ENCODE measurements around the gene AOPEP.
"Not testable (repeated sequence)": the region's sequence is repeated elsewhere in the genome, so short reads cannot be mapped to it uniquely, and the experiment has no call there.

AOPEP gene

DNA sequence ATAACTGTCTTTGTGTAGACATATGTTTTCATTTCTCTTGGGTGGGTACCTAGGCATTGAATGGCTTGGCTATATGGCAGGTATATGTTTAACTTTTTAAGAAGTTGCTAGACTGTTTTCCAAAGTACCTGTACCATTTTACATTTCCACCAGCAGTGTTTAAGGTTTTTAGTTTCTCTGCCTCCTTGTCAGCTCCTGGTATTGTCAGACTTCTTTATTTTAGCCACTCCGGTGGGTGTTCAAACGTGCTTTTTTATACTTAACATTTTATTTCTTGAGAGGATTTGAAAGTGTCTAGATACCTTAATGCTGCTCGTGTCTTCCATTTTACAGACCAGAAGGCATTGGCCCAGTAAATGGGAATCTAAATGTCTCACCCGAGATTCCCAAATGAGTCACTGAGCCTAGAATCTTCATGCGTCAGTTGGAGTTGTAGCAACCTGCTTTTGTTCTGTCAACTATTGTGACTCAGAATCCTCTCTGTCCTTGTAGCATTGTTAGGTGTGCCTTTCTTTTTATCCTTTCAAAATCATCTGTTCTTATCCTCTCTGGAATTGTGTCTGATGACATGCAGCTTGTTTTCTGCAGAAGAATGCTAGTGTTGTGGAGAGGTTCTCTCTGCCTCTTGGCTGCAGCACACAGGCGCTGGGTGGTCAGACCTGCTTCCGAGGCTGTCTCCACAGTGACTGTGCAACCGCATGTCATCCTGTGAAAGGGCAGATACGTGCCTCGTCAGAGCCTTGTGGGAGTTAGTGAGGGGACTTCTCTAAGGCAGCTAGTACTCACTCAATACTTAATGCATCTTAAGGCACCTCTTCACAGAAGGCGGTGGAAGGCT is 291.8 kb downstream of the AOPEP start:
- no peak for DNase-seq (ENCODE audit: low read depth)

DNA sequence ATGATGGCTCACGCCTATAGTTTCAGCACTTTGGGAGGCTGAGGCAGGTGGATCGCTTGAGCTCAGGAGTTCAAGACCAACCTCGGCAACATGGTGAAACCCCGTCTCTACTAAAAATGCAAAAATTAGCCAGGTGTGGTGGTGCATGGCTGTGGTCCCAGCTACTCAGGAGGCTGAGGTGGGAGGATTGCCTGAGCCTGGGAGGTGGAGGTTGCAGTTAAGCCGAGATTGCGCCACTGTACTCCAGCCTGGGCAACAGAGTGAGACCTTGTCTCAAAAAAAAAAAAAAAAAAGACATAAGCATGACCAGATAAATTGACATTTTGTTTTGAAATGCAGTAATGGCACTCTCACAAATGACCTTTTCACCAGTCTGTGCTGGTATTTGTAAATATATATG is 294.1 kb downstream of the AOPEP start:
- DNase-seq (ENCODE audit: low read depth), result not testable (repeated sequence)

DNA sequence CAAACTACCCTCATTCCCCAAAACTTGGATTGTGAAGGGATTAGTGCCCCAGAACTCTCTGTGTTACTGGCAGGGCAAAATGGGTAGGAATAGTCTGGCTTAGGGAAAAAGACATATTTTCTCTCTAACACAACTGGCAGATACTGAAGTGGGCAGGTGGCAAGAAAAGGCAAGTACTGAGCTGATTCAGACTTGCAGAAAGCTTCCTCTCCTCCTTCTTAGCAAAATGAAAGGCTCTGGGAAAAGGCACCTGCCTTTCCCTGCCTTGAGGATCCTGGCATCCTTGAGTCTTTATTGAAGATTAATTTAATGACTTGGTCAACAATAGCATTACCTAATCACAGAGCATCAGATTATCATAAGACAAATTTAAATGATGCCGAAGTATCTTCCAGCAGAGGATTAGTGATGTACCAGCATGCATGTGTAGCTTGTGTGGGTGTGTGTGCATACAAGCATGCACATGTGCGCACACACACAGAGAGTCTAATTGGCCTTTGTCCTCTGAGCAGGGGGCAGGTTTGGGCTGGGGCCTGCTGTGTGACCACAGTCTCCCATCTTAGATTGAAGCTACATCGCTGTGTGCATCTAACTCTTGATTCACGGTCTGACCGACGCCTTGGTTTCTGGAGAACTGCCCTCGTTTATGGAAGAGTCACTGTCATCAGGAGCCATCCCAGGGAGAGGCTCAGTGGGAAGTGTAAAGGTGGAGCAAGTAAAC is 294.8 kb downstream of the AOPEP start:
- no peak for DNase-seq (ENCODE audit: low read depth)

DNA sequence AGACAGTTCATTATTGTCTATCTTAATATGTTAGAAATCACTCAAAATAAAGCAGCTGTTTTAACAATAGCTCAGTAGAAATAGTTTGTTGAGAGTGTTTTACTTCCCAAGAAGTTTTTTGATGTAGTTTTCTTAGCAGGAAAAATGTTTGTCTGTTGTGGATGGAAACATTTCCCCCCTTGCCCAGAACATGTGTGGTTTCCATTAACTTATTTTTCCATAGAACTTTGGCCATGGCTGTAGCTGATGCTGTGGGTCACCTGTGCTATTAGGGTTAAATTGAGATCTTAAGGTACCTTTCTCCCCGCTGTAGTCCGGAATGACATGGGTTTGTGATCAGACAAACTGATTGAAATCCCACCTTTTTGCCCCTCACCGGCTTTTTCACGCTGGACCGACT is 296.2 kb downstream of the AOPEP start:
- no peak for DNase-seq (ENCODE audit: low read depth)

DNA sequence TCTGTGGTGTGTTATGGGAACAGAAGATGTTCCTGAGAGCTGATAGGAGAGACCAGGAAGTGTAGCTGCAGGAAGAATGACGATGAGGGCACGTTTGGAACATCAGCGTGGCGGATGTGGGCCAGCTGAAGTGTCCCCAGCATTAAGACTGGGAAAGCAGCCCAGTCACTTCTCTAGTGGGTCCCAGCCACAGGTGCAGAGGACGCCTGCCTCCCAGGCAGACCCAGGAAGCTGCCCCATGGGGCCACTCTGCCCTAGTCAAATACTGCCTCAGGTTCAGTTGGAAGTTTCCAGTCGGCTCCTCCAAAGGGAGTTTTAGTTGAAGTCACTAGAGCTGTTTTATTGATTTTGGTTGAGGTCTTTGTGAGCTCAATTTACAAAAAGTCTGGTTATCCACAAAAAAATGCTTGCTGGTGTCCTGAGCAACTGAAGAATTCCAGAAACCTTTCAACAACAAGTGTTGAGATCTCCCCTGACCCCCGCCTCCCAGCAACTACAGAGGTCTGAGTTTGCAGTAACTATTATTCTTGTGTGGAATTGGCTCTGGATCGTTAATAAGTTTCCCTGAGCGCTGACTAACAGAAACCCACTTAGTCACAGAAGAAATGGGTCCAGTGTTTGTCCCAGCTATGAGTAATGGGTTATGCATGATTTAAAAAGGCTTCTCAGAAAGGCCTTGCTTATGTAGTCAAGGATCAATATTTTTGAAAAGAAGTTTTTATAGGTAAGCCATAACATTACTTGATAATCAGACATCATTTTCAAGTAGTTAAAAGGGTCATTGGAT is 296.9 kb downstream of the AOPEP start:
- no peak for DNase-seq (ENCODE audit: low read depth)

DNA sequence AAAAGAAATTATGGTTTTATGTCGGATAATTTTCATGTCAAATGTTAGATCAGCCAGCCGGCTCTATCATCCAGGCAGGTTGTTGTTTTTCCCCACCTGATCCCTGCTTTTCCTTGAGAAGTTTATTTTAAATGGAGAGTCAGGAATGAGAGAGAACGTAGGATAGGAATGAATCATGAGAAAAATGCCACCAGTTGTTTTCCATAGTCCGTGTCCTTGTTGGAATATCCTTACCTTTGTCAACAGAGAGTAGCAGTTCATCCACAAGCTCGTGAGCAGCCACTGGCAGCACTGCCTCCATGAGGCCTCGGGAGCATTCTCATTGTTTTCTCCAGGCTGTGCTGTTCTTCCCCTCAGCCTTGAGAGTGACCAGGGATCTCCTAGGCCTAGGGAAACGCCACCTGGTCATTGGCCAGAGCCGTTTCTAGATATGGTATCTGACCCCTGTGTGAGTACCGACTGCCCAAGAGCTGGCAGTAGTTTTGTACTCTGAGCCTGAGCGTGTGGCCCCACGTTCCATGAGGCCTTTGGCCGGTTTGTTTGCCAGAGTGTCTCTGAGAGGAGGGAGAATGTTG is 297.7 kb downstream of the AOPEP start:
- no peak for DNase-seq (ENCODE audit: low read depth)

DNA sequence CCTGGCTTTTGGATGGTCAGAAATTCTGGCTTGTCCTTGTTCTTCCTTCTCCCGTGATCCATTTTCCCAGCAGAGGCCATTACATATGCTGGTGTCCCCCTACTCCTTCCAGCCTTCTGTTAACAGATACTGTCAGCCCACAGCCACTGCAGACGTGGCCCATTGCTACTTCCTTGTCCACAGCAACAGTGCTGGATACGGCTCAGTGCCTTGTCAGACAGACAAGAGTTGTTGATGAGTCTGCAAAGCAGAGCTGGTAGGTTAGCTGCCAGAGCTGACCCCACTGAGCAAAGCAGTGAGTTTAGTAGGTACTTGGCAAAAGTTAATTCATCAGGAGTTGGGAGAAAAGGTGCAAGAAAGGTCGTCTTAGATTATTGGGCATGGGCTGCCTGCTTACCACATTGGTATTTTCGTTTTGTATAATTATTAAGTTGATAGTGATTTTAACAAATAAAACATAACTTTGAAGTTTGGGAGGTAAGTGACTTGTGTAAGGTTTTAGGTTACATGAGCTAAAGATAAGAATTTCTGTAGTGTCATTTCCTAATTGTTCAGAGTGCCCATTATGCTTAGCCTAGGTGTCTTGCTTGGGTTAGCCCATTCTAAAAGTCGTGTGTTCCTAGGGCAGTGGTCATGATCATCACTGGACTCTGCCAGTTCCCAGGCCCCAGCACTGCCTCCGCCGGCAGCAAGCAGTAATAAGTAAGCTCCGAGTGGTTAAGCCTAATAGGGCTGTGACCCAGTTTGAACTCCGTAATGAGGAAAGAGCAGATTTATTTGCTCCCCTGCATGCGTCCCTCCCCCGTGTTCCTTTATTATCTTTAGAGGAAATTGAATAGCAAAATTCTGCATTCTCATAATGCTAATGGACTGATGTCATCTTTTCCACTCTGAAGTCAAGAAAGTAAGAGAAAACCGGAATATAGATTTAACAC is 299.0 kb downstream of the AOPEP start:
- no peak for DNase-seq (ENCODE audit: low read depth)

DNA sequence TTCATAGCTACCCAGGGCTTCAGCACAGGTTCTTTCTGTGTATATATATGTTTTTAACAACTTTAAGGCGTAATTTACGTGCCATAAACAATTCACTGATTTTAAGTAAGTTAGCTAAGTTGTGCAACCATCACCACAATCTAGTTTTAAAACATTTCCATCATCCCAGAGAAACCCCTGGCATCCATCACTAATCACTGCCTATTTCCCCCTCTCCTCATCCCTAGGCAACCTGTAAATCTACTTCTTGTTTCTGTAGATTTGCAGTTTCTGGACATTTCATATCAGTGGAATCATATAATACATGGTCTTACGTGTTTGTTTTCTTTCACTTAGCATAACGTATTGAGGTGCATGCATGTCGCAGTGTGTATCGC is 299.6 kb downstream of the AOPEP start:
- DNase-seq (ENCODE audit: low read depth), result no peak

DNA sequence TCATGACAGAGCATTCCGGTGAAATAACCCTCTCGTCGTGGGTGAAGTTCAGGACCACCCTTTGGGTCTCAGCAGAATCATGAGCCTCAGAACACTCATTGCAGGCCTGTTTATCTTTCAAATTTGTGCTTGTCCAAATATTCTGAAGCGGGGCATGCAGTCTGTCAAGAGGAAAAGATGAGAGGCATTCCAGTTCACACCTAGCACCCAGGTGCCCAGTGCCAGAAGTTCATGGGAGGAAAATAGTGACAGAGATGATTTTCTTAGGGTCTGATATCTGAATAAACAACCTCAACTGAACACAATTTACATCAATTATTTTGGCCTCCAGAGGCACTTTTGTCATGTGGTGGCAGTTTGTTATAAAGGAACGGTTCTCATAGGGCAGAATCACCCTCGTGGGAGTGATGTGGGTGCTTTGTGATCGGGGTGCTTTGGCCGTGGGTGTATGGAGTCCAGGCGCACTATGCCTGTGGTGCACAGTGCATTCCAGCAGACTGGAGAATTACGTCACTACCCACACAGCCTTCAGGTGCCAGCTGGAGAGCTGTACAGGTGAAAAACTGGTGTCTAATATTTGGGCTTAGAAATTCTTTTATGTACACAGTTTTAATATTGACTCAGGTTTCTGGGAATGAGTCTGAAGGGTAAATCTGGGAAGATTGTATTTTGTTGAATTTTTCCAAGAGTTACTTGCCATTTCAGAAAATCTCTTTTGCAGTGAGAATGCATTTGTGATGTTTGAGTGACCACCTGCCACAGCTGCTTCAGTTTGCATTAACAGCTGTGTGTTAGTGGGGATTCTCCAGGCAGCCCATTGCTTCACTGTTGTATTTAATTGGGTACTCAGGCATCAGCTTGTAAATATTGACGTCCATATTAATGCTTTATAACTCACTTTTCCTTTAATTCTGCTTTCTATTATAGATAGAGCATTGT is 301.7 kb downstream of the AOPEP start:
- DNase-seq (ENCODE audit: low read depth), result no peak

DNA sequence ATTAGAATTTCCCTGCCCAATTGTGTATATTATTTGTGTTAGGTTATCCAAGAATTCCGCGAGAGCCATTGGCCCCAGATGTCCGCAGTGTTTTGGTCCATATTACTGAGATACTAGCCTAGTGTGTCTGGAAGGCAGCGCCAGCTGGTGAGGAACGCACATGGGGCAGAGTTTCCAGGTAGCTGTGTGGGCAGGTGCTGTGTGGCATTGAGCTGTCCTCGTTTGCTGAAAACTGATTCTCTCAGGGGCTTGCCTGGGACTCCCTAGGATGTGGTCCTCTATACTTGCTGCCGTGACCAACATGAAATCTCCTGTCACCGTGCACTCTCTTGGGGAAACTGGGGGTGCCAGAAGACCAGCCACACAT is 302.3 kb downstream of the AOPEP start:
- no peak for DNase-seq (ENCODE audit: low read depth)

DNA sequence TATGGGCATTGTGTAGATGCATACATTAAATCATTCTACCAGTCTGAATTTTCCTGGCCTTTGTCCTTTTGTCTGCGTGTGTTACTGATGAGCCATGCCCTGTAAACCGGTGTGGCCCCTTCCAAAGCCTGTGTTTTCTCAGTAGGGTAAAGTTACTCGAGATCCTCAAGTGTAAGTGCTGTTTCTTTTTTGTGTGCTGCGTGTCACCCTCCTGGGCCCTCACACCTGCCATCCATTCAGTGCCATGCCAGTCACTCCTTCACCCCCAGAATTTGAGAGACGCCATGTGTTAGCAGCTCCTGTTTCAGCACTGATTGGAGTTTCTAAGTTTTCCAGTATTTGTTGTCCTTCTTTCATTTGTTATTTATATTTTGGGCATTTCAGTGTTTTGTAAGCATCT is 302.8 kb downstream of the AOPEP start:
- no peak for DNase-seq (ENCODE audit: low read depth)

DNA sequence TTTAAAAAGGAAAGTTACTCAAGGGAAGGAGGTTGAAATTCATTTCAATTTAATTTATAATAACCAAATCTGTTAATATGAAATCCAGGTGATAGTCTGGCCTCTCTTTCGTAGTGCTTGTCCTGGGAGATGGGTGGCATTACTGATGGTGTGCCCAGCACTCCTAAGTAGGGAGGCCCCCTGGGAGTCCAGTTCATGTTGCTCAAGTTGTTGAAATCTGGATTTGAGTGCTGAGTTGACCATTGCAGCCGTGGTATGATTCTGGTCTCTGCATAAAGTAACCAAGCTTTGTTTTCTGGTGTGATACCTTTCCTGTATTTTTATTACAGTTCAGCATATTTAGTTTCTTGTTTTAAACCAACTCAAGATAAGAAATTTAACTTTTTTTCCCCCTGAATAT is 303.2 kb downstream of the AOPEP start:
- DNase-seq (ENCODE audit: low read depth), result no peak

DNA sequence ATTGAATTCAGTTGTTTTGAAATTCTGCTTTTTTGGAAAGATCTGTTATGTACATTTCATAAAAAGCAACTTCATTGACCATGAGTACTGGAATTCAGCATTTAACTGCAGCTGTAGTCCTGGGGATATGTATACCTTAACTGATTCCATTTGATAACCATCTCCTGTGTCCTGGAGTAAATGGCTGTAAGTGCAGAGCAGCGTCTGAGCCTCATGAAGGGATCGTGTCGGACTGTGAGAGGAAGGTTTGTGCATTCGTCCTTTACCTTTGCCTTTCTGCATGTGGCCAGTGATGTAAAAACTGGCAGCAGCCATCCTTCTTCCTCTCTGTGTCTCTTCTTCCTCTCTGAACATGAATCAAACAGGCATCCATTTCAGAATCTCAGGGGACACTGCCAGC is 303.8 kb downstream of the AOPEP start:
- DNase-seq (ENCODE audit: low read depth), result no peak

DNA sequence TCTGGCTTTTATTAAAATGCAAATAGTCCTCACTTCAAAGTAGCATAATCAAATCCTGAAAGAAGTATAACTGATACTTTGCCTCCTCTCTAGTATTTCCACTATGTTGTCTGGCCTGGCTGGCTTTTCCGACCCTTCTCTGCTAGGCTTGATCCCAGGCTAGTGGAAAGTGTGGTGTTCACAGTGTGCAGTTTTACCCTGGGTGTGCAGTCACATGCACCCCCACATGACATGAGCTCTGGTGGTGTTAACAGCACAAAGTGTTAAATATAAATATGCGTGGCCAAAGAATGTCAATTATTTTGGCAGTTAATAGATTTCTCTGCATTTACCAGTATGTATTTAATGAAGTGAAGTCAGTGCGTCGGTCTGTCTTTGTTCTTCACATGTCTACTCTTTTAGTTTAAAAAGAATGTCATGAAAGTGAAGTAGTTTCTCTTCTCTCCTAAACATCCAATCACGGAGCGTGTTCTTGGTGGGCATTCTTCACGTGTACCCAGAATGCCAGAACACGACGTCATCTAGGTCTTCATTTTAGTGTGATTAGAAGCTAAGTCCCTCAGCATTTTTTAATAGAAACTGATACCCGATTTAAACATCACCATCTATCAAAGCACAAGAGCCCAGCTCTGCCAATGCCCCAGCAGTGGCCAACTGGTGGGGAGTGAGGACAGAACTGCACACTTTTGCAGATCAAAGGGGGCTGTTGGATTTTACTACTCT is 304.6 kb downstream of the AOPEP start:
- DNase-seq (ENCODE audit: low read depth), result no peak

DNA sequence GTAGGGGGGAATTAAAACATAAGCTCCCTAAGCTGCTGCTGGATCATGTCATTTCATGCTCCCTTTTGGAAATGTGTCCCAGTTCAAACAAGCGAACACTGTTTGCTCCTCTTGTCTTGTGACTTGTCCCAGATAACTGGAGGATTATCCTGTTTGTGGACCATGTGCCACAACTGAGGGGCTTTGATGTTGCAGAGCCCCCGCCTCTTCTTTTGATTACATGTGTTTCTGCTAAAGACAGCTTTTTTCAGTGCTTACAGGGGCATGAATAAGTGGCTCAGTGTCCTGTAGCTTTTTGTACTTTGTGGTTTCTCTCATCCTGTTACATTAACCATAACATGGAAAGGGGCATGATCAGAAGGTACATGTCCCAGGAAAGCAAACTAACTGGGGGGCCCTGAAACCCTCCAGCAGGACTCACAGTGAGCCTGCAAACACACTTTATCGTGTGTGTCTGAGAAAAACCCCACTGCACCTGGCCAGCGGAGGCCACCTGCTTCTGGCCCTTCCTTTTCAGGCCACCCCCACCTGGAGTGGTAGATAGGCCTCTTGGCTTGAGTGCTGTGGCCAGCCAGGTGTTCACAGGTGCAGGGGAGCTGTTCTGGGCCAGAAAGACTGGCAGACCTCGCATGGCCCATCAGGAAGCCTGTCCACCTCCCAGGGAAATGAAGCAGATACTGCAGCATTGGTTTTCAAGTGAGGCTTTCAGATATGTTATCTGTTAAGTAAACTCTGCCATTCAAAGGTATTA is 305.4 kb downstream of the AOPEP start:
- DNase-seq (ENCODE audit: low read depth), result no peak

DNA sequence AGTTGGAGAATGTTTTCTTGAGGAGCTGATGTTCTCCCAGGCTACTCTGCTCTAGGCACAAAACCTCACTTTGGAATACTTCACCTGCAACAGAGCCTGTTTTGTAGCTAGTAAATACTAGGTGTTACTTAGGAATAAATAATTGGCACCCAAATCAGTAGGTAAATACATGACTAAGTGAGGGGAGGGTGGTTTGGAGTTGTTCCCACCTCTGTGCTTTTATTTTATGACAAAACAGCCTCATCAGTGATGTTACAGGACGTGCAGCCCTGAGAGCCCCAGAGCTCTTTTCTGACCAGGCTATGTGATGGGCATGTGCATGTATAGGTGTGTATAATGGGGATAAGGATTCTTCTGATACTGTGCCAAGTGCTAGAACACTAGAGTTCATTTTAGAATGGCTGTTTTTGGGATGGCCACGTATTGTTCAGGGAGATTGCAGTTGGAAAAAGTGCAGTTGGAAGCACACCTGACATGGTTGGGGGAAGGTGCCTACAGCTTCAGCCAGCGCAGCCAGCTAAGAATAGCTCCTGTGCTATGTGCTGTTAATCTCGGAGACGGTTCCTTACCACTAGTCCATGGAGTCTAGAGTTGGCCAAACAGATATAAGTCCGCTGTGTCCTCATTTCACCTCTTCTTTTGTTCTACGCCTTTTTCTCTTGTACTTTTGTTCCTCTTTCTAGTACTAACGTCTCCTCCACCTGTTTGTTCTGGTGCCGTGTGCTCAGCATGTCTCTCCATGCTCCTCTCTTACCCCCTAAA is 306.3 kb downstream of the AOPEP start:
- DNase-seq (ENCODE audit: low read depth), result no peak

DNA sequence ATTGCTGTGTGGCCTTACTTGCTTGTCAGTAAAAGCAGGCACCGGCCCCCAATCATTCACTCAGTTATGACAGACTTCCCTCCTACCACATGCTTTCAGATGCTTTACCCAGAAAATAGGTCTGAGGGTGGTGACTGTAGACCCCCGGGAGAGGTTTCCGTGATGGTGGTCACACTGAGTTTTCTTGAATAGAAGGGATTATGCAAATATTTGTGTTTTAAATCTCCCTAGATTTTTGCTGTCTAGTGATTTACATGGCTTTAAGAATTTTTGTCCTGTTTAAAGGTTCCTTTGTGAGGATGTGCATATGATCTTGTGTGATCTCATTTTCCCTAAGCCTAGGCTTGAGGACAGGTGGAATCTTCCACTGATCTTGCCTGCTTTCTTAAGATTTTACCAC is 309.3 kb downstream of the AOPEP start:
- DNase-seq (ENCODE audit: low read depth), result no peak

DNA sequence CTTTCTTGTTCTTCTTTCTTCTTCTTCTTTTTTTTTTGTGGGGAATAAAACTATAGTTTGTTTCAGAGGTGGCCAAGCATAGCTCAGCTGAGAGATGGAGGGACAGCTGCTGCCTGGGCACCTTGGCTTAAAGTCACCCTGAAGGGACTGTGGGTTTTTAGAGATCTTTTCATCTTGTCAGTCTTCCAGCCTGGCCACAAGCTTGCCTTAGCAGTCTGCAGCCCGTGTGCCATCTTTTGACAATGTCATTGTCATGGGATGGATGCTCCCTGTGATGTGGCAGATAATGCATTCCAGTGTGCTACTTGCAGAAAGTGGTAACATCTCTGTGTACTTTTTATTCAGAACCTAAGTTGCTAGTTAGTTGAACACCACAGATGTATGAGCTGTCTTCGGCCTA is 310.2 kb downstream of the AOPEP start:
- DNase-seq (ENCODE audit: low read depth), result no peak

All from activated T-helper 9 cell treated with anti-CD3 and anti-CD28 coated beads, Interleukin-2, amount 50 U/mL, for 16 hours (primary cell).